HT-29 (cell line): ENCODE data around the gene SMAD6. TPM values are rescaled to one million over a fixed set of nuclear protein-coding genes. Genes with fewer than 3 reads are reported as not detected.
"Not testable (repeated sequence)": the region's sequence is repeated elsewhere in the genome, so short reads cannot be mapped to it uniquely, and the experiment has no call there.

Source experiments
- DNase-seq: peaks from one replicate; pipeline ENCODE4 v3.0.0-alpha.2; 2015; ENCODE audit warnings: low spot score
- total RNA-seq: library from RNA; depleted of rRNA; stranded (reverse); fragments of >200 nt; shearing (Covaris generic); gene quantifications from 2 replicates; pipeline ENCODE4 v1.2.3, GENCODE V29; 2014

SMAD6 gene
- total RNA-seq, 1 experiment from 2014 or later: 123 TPM

GRCh38 chr15:66742286-66742685 lies 40.2 kb downstream of the SMAD6 start:
- no peak for DNase-seq

- no peak for DNase-seq
Observed at GRCh38 chr15:66743204-66743603, 41.2 kb downstream of the SMAD6 start.

GRCh38 chr15:66743703-66744536 lies 41.9 kb downstream of the SMAD6 start:
- DNase-seq: no peak

GRCh38 chr15:66744610-66745279 lies 42.7 kb downstream of the SMAD6 start:
- no peak for DNase-seq

- no peak for DNase-seq
Observed at GRCh38 chr15:66745530-66746230, 43.6 kb downstream of the SMAD6 start.

GRCh38 chr15:66746231-66746605 lies 44.2 kb downstream of the SMAD6 start:
- no peak for DNase-seq

GRCh38 chr15:66747223-66747622 lies 45.2 kb downstream of the SMAD6 start:
- DNase-seq: no peak

- DNase-seq: no peak
Observed at GRCh38 chr15:66747886-66748707, 46.1 kb downstream of the SMAD6 start.

- DNase-seq: no peak
Observed at GRCh38 chr15:66748708-66749035, 46.6 kb downstream of the SMAD6 start.

- no peak for DNase-seq
Observed at GRCh38 chr15:66749841-66750575, 48.0 kb downstream of the SMAD6 start.

GRCh38 chr15:66750609-66751008 lies 48.6 kb downstream of the SMAD6 start:
- DNase-seq: no peak

- DNase-seq: peak; percentile 94
Observed at GRCh38 chr15:66751579-66751978, 49.5 kb downstream of the SMAD6 start.

GRCh38 chr15:66752078-66752477 lies 50.0 kb downstream of the SMAD6 start:
- DNase-seq: no peak

GRCh38 chr15:66753687-66754377 lies 51.8 kb downstream of the SMAD6 start:
- DNase-seq: no peak

GRCh38 chr15:66754789-66755188 lies 52.8 kb downstream of the SMAD6 start:
- no peak for DNase-seq

- DNase-seq: no peak
Observed at GRCh38 chr15:66755298-66756068, 53.4 kb downstream of the SMAD6 start.

- DNase-seq: no peak
Observed at GRCh38 chr15:66756295-66756694, 54.3 kb downstream of the SMAD6 start.

- no peak for DNase-seq
Observed at GRCh38 chr15:66757030-66757429, 55.0 kb downstream of the SMAD6 start.

- no peak for DNase-seq
Observed at GRCh38 chr15:66757521-66757920, 55.5 kb downstream of the SMAD6 start.

GRCh38 chr15:66758217-66758616 lies 56.2 kb downstream of the SMAD6 start:
- DNase-seq: not testable (repeated sequence)
